ENCODE results near the gene GPATCH2L.

Gene GPATCH2L

GRCh38 chr14:76115010-76115422 is 36.7 kb upstream of the GPATCH2L start:
- DNase-seq (ENCODE audit: low spot score), result no peak
- in situ Hi-C loops (cut with MboI; ENCODE audit: low pct_unique_long_range_greater_than_20kb, low sequenced_read_pairs, unreplicated experiment), result no loop called here
- no peak for TF ChIP-seq CTCF (IDR thresholded peaks at IDR 0.05; ENCODE audit: extremely low read depth, insufficient read depth, missing control alignments)

GRCh38 chr14:76117789-76118484 is 33.8 kb upstream of the GPATCH2L start:
- TF ChIP-seq CTCF (IDR thresholded peaks at IDR 0.05; ENCODE audit: extremely low read depth, insufficient read depth, missing control alignments), result no peak
- in situ Hi-C loops (cut with MboI; ENCODE audit: low pct_unique_long_range_greater_than_20kb, low sequenced_read_pairs, unreplicated experiment), result no loop called here
- no peak for DNase-seq (ENCODE audit: low spot score)

GRCh38 chr14:76118594-76118993 is 33.1 kb upstream of the GPATCH2L start:
- in situ Hi-C loops (cut with MboI; ENCODE audit: low pct_unique_long_range_greater_than_20kb, low sequenced_read_pairs, unreplicated experiment), result no loop called here
- DNase-seq (ENCODE audit: low spot score), result no peak
- TF ChIP-seq CTCF (IDR thresholded peaks at IDR 0.05; ENCODE audit: extremely low read depth, insufficient read depth, missing control alignments), result no peak

GRCh38 chr14:76121089-76121748 is 30.5 kb upstream of the GPATCH2L start:
- no peak for TF ChIP-seq CTCF (IDR thresholded peaks at IDR 0.05; ENCODE audit: extremely low read depth, insufficient read depth, missing control alignments)
- DNase-seq (ENCODE audit: low spot score), result no peak
- in situ Hi-C loops (cut with MboI; ENCODE audit: low pct_unique_long_range_greater_than_20kb, low sequenced_read_pairs, unreplicated experiment), result no loop called here

- DNase-seq (ENCODE audit: low spot score), result no peak
- TF ChIP-seq CTCF (IDR thresholded peaks at IDR 0.05; ENCODE audit: extremely low read depth, insufficient read depth, missing control alignments), result no peak
- in situ Hi-C loops (cut with MboI; ENCODE audit: low pct_unique_long_range_greater_than_20kb, low sequenced_read_pairs, unreplicated experiment), result no loop called here
Observed at GRCh38 chr14:76123426-76124225, 28.1 kb upstream of the GPATCH2L start.

- in situ Hi-C loops (cut with MboI; ENCODE audit: low pct_unique_long_range_greater_than_20kb, low sequenced_read_pairs, unreplicated experiment), result no loop called here
- TF ChIP-seq CTCF (IDR thresholded peaks at IDR 0.05; ENCODE audit: extremely low read depth, insufficient read depth, missing control alignments), result no peak
- DNase-seq (ENCODE audit: low spot score), result no peak
Observed at GRCh38 chr14:76125511-76125910, 26.2 kb upstream of the GPATCH2L start.

Measured in GM13977 (cell line).